Stimulated activated CD4-positive, alpha-beta T cell treated with anti-CD3 and anti-CD28 coated beads, TNF-alpha, amount 100 ng/mL, for 48 hours (primary cell): ENCODE results near the gene FBN2.

Experiments used
- DNase-seq, 3 donors: peaks; one replicate each; pipeline ENCODE4 v3.0.0-alpha.2; 2020; ENCODE audit warnings: low read depth in 3 of 3

FBN2 gene

GRCh38 chr5:128538000-128538249, at the start of gene FBN2:
FBN2 (minus strand) TSS chr5:128538245; CDS start chr5:128537603, 642 bp downstream.
- no peak for DNase-seq

- DNase-seq: no peak
Measured at GRCh38 chr5:128587275-128587674, 49.2 kb upstream of the FBN2 start.

GRCh38 chr5:128586848-128587247, 48.8 kb upstream of the FBN2 start:
- DNase-seq: no peak

- no peak for DNase-seq
Measured at GRCh38 chr5:128579639-128580038, 41.6 kb upstream of the FBN2 start.

GRCh38 chr5:128579093-128579492, 41.0 kb upstream of the FBN2 start:
- no peak for DNase-seq

- DNase-seq: no peak
Measured at GRCh38 chr5:128574041-128574440, 36.0 kb upstream of the FBN2 start.

- no peak for DNase-seq
Measured at GRCh38 chr5:128572930-128573319, 34.9 kb upstream of the FBN2 start.

GRCh38 chr5:128572051-128572929, 34.2 kb upstream of the FBN2 start:
- DNase-seq: no peak

- DNase-seq: no peak
Measured at GRCh38 chr5:128566178-128566577, 28.1 kb upstream of the FBN2 start.

GRCh38 chr5:128559300-128560297, 21.6 kb upstream of the FBN2 start:
- DNase-seq: no peak

GRCh38 chr5:128553747-128554146, 15.7 kb upstream of the FBN2 start:
- DNase-seq: no peak

GRCh38 chr5:128551476-128551875, 13.4 kb upstream of the FBN2 start:
- no peak for DNase-seq

GRCh38 chr5:128549496-128549895, 11.5 kb upstream of the FBN2 start:
- DNase-seq: no peak

- DNase-seq: no peak
Measured at GRCh38 chr5:128546658-128547281, 8.7 kb upstream of the FBN2 start.

GRCh38 chr5:128541385-128541784, 3.3 kb upstream of the FBN2 start:
- DNase-seq: no peak

- DNase-seq: no peak
Measured at GRCh38 chr5:128539038-128539429, 989 bp upstream of the FBN2 start.

- DNase-seq: no peak
Measured at GRCh38 chr5:128538250-128539037, 399 bp upstream of the FBN2 start.

- no peak for DNase-seq
Measured at GRCh38 chr5:128537221-128537999, 635 bp downstream of the FBN2 start.

GRCh38 chr5:128536254-128537220, 1.5 kb downstream of the FBN2 start:
- DNase-seq: no peak

- DNase-seq: no peak
Measured at GRCh38 chr5:128535251-128535650, 2.8 kb downstream of the FBN2 start.
